H9 (cell line): ENCODE measurements around the gene TPPP. TPM values are rescaled to one million over a fixed set of nuclear protein-coding genes. Genes with fewer than 3 reads are reported as not detected.

ENCODE experiments used
- DNase-seq: peaks from one replicate; pipeline ENCODE4 v3.0.0-alpha.2; 2017
- H2AFZ ChIP-seq: one replicate; pipeline ENCODE4 v1.6.1; 2013; ENCODE audit warnings: mild to moderate bottlenecking, low read length, control low read depth, moderate library complexity
- H2AK5ac ChIP-seq: 2 replicates; pipeline ENCODE4 v1.6.1; 2013; ENCODE audit warnings: low read length, control low read depth, mixed read lengths; ENCODE audit not compliant: insufficient read length
- H2BK120ac ChIP-seq: one replicate; pipeline ENCODE4 v1.6.1; 2013; ENCODE audit warnings: low read depth, mild to moderate bottlenecking, low read length, control low read depth, inconsistent platforms; ENCODE audit not compliant: poor library complexity, severe bottlenecking
- H2BK12ac ChIP-seq: 2 replicates; pipeline ENCODE4 v1.6.1; 2013; ENCODE audit warnings: low read length, control low read depth, mixed read lengths, low read depth; ENCODE audit not compliant: insufficient read length
- H2BK15ac ChIP-seq: 2 replicates; pipeline ENCODE4 v1.6.1; 2013; ENCODE audit warnings: low read depth, low read length, control low read depth
- H2BK20ac ChIP-seq: one replicate; pipeline ENCODE4 v1.6.1; 2013; ENCODE audit warnings: low read depth, mild to moderate bottlenecking, low read length, control low read depth, inconsistent platforms; ENCODE audit not compliant: poor library complexity, severe bottlenecking
- H2BK5ac ChIP-seq: 2 replicates; pipeline ENCODE4 v1.6.1; 2013; ENCODE audit warnings: low read length, control low read depth, mixed read lengths; ENCODE audit not compliant: insufficient read length
- H3K14ac ChIP-seq: 2 replicates; pipeline ENCODE4 v1.6.1; 2013; ENCODE audit warnings: low read length, control low read depth; ENCODE audit not compliant: insufficient read depth
- H3K18ac ChIP-seq: 2 replicates; pipeline ENCODE4 v1.6.1; 2013; ENCODE audit warnings: low read depth, mild to moderate bottlenecking, mixed read lengths, low read length, control low read depth; ENCODE audit not compliant: insufficient read length
- H3K23ac ChIP-seq: 2 replicates; pipeline ENCODE4 v1.6.1; 2013; ENCODE audit warnings: low read length, control low read depth, mixed read lengths, low read depth; ENCODE audit not compliant: insufficient read length
- H3K23me2 ChIP-seq: 2 replicates; pipeline ENCODE4 v1.6.1; 2013; ENCODE audit warnings: low read depth, mild to moderate bottlenecking, mixed read lengths, low read length, control low read depth; ENCODE audit not compliant: insufficient read length, poor library complexity, severe bottlenecking
- H3K27ac ChIP-seq: 2 replicates; pipeline ENCODE4 v1.5.1; 2013; ENCODE audit warnings: low read length, control low read depth, mixed read lengths, low read depth; ENCODE audit not compliant: insufficient read length
- H3K27me3 ChIP-seq: 2 replicates; pipeline ENCODE4 v1.6.1; 2013; ENCODE audit warnings: low read length, control low read depth, inconsistent platforms; ENCODE audit not compliant: insufficient read depth
- H3K4ac ChIP-seq: 2 replicates; pipeline ENCODE4 v1.6.1; 2013; ENCODE audit warnings: low read depth, mild to moderate bottlenecking, control low read depth, inconsistent platforms, low read length, moderate library complexity
- H3K4me1 ChIP-seq: 2 replicates; pipeline ENCODE4 v1.6.1; 2013; ENCODE audit warnings: low read length, control low read depth, inconsistent platforms; ENCODE audit not compliant: insufficient read depth
- H3K4me2 ChIP-seq: 2 replicates; pipeline ENCODE4 v1.6.1; 2013; ENCODE audit warnings: low read length, control low read depth, mixed read lengths; ENCODE audit not compliant: insufficient read length, insufficient read depth
- H3K56ac ChIP-seq: 2 replicates; pipeline ENCODE4 v1.6.1; 2013; ENCODE audit warnings: low read depth, mild to moderate bottlenecking, mixed read lengths, low read length, control low read depth; ENCODE audit not compliant: insufficient read length
- H3K79me1 ChIP-seq: 2 replicates; pipeline ENCODE4 v1.6.1; 2013; ENCODE audit warnings: low read depth, mild to moderate bottlenecking, moderate library complexity, low read length, control low read depth, inconsistent platforms; ENCODE audit not compliant: insufficient read depth, poor library complexity, severe bottlenecking
- H3K79me2 ChIP-seq: 2 replicates; pipeline ENCODE4 v1.6.1; 2013; ENCODE audit warnings: low read length, control low read depth, inconsistent platforms; ENCODE audit not compliant: insufficient read depth
- H3K9ac ChIP-seq: 2 replicates; pipeline ENCODE4 v1.6.1; 2013; ENCODE audit warnings: low read length, control low read depth, mixed read lengths; ENCODE audit not compliant: insufficient read length; ENCODE audit errors: extremely low read depth
- H3K9me3 ChIP-seq: one replicate; pipeline ENCODE4 v1.6.1; 2013; ENCODE audit warnings: low read depth, low read length, inconsistent platforms; ENCODE audit not compliant: control insufficient read depth
- H3T11ph ChIP-seq: one replicate; pipeline ENCODE4 v1.6.1; 2013; ENCODE audit warnings: mild to moderate bottlenecking, low read length, control low read depth, inconsistent platforms
- H4K20me1 ChIP-seq: one replicate; pipeline ENCODE4 v1.6.1; 2013; ENCODE audit not compliant: control insufficient read depth, insufficient read length, insufficient read depth
- H4K5ac ChIP-seq: 2 replicates; pipeline ENCODE4 v1.6.1; 2013; ENCODE audit warnings: low read depth, mild to moderate bottlenecking, mixed read lengths, low read length, control low read depth; ENCODE audit not compliant: insufficient read length
- H4K8ac ChIP-seq: replicated peaks from 2 replicates; pipeline ENCODE4 v1.6.1; 2013; ENCODE audit warnings: low read length, control low read depth, mixed read lengths, low read depth; ENCODE audit not compliant: insufficient read length
- H4K91ac ChIP-seq: 2 replicates; pipeline ENCODE4 v1.6.1; 2013; ENCODE audit warnings: low read depth, mild to moderate bottlenecking, moderate library complexity, mixed read lengths, low read length, control low read depth; ENCODE audit not compliant: insufficient read length
- H3K27ac Mint-ChIP-seq, 3 experiments: 2 replicates in 2 of 3; 3 replicates in 1 of 3; pipeline ENCODE4 v1.8.0; 2020 to 2021; ENCODE audit warnings: mixed read lengths in 3 of 3, mild to moderate bottlenecking in 1 of 3, moderate library complexity in 1 of 3
- H3K27me3 Mint-ChIP-seq: 2 replicates; pipeline ENCODE4 v1.8.0; 2021; ENCODE audit warnings: low read depth, mild to moderate bottlenecking, moderate library complexity, mixed read lengths
- H3K36me3 Mint-ChIP-seq, 3 experiments: 2 replicates in 2 of 3; 3 replicates in 1 of 3; pipeline ENCODE4 v1.8.0; 2020 to 2021; ENCODE audit warnings: low read depth in 3 of 3, mixed read lengths in 3 of 3; ENCODE audit not compliant: insufficient read depth in 1 of 3
- H3K4me1 Mint-ChIP-seq, 2 experiments: 2 replicates each; pipeline ENCODE4 v1.8.0; 2020; ENCODE audit warnings: mixed read lengths in 2 of 2
- H3K4me3 Mint-ChIP-seq, 2 experiments: 2 replicates in 1 of 2; 3 replicates in 1 of 2; pipeline ENCODE4 v1.8.0; 2020 to 2021; ENCODE audit warnings: mild to moderate bottlenecking in 2 of 2, mixed read lengths in 2 of 2, moderate library complexity in 1 of 2
- H3K9me3 Mint-ChIP-seq, 2 experiments: 2 replicates in 1 of 2; 3 replicates in 1 of 2; pipeline ENCODE4 v1.8.0; 2020; ENCODE audit warnings: mild to moderate bottlenecking in 2 of 2, mixed read lengths in 2 of 2, moderate library complexity in 1 of 2
- CTCF ChIP-seq: fragments of 200-600 bp; sonication (generic); conservative IDR thresholded peaks from 3 replicates; pipeline ENCODE4 v1.8.0; 2021; ENCODE audit warnings: antibody characterized with exemption, mild to moderate bottlenecking
- WGBS: extraction: QIAGEN DNeasy Blood & Tissue Kit; methylation state at CpG from one replicate; pipeline ENCODE4 v1.1.7; 2013; ENCODE audit warnings: missing lambda C conversion rate, low lambda C conversion rate, mixed read lengths; ENCODE audit not compliant: insufficient read length; ENCODE audit errors: extremely low coverage; 5-methylcytosine and 5-hydroxymethylcytosine counted together
- total RNA-seq: library from RNA; stranded (reverse); gene quantifications from 2 replicates; pipeline ENCODE4 v1.2.1, GENCODE V29; 2021

TPPP gene
- total RNA-seq, 1 experiment from 2014 or later: 0.44 TPM

GRCh38 chr5:617896-618295, 75.3 kb downstream of the TPPP start:
- Histone ChIP-seq H3K27ac (no peak overlapping the region), H3K79me1 (peaks cover 9% of the 10 kb centered on the region), H2BK12ac (no peak overlapping the region), H2AFZ (no peak overlapping the region), H2BK5ac (no peak overlapping the region), H3K79me2 (peaks cover 18% of the 10 kb centered on the region), H3K18ac (no peak overlapping the region), H3K4me2 (no peak overlapping the region), H3K9me3 (no peaks in the 10 kb centered on the region), H3K9ac (no peak overlapping the region), H4K91ac (no peak overlapping the region), H4K20me1 (no peaks in the 10 kb centered on the region), H3T11ph (no peak overlapping the region), H2BK120ac (no peak overlapping the region), H3K4me1 (no peaks in the 10 kb centered on the region; the same call in 1 of the 2 replicates), H3K56ac (no peak overlapping the region), H2AK5ac (no peak overlapping the region), H3K4ac (no peak overlapping the region), H3K27me3 (no peaks in the 10 kb centered on the region), H3K14ac (no peak overlapping the region; the same call in 1 of the 2 replicates), H4K5ac (no peak overlapping the region), H3K23ac (no peak overlapping the region), H2BK20ac (no peak overlapping the region), H2BK15ac (no peak overlapping the region), H3K23me2 (no peaks in the 10 kb centered on the region), H4K8ac (no peak overlapping the region)
- no peak for TF ChIP-seq CTCF
- Mint-ChIP-seq H3K27ac (peak overlapping the region in 1 of 3 experiments; percentile 22; a peak in 2 of 7 replicates), H3K27me3 (peaks cover 1% of the 10 kb centered on the region; the same call in 1 of the 2 replicates), H3K4me3 (no peak overlapping the region), H3K36me3 (peaks cover 39 to 72% (median 62%) of the 10 kb centered on the region in 3 experiments), H3K4me1 (peaks cover 17% of the 10 kb centered on the region in 2 experiments), H3K9me3 (peaks cover 2 to 7% of the 10 kb centered on the region in 2 experiments)
- no peak for DNase-seq
- WGBS: no CpG with 5 or more reads among the region's 12 CpGs
